Stimulated activated CD8-positive, alpha-beta memory T cell treated with anti-CD3 and anti-CD28 coated beads, Interleukin-12 subunit alpha, Interleukin-12 subunit beta, amount 100 ng/mL, for 24 hours (primary cell): ENCODE measurements around the gene AFAP1L1.

Source experiments
- DNase-seq: peaks from one replicate; pipeline ENCODE4 v3.0.0-alpha.2; 2020; ENCODE audit errors: extremely low read depth

AFAP1L1 gene

GRCh38 chr5:149284501-149284900 lies 12.8 kb downstream of the AFAP1L1 start:
- DNase-seq: no peak

GRCh38 chr5:149285153-149285552 lies 13.5 kb downstream of the AFAP1L1 start:
- no peak for DNase-seq

- no peak for DNase-seq
These were observed 16.8 kb downstream of the AFAP1L1 start for GRCh38 chr5:149288436-149288835.

- no peak for DNase-seq
These were observed 17.6 kb downstream of the AFAP1L1 start for GRCh38 chr5:149289301-149289700.

- DNase-seq: no peak
These were observed 23.5 kb downstream of the AFAP1L1 start for GRCh38 chr5:149294872-149295829.

- no peak for DNase-seq
These were observed 25.8 kb downstream of the AFAP1L1 start for GRCh38 chr5:149297340-149298025.

- no peak for DNase-seq
These were observed 26.5 kb downstream of the AFAP1L1 start for GRCh38 chr5:149298163-149298562.

- no peak for DNase-seq
These were observed 27.3 kb downstream of the AFAP1L1 start for GRCh38 chr5:149298842-149299404.

- DNase-seq: no peak
These were observed 27.9 kb downstream of the AFAP1L1 start for GRCh38 chr5:149299451-149300054.

- no peak for DNase-seq
These were observed 28.8 kb downstream of the AFAP1L1 start for GRCh38 chr5:149300441-149300840.

- no peak for DNase-seq
These were observed 29.5 kb downstream of the AFAP1L1 start for GRCh38 chr5:149301049-149301743.

- DNase-seq: no peak
These were observed 30.2 kb downstream of the AFAP1L1 start for GRCh38 chr5:149301744-149302380.

- DNase-seq: no peak
These were observed 31.0 kb downstream of the AFAP1L1 start for GRCh38 chr5:149302641-149303040.

GRCh38 chr5:149303210-149303609 lies 31.6 kb downstream of the AFAP1L1 start:
- DNase-seq: no peak

- DNase-seq: no peak
These were observed 32.8 kb downstream of the AFAP1L1 start for GRCh38 chr5:149304195-149305078.

GRCh38 chr5:149309354-149309753 lies 37.7 kb downstream of the AFAP1L1 start:
- no peak for DNase-seq

- no peak for DNase-seq
These were observed 38.8 kb downstream of the AFAP1L1 start for GRCh38 chr5:149310488-149310887.

- DNase-seq: no peak
These were observed 39.4 kb downstream of the AFAP1L1 start for GRCh38 chr5:149310947-149311658.

- DNase-seq: no peak
These were observed 41.6 kb downstream of the AFAP1L1 start for GRCh38 chr5:149313151-149313841.
